H9 (cell line): ENCODE measurements around the gene STN1. TPM values are rescaled to one million over a fixed set of nuclear protein-coding genes. Genes with fewer than 3 reads are reported as not detected.

Experiments used
- DNase-seq: peaks from one replicate; pipeline ENCODE4 v3.0.0-alpha.2; 2017
- H2AFZ ChIP-seq: one replicate; pipeline ENCODE4 v1.6.1; 2013; ENCODE audit warnings: mild to moderate bottlenecking, low read length, control low read depth, moderate library complexity
- H2AK5ac ChIP-seq: 2 replicates; pipeline ENCODE4 v1.6.1; 2013; ENCODE audit warnings: low read length, control low read depth, mixed read lengths; ENCODE audit not compliant: insufficient read length
- H2BK120ac ChIP-seq: one replicate; pipeline ENCODE4 v1.6.1; 2013; ENCODE audit warnings: low read depth, mild to moderate bottlenecking, low read length, control low read depth, inconsistent platforms; ENCODE audit not compliant: poor library complexity, severe bottlenecking
- H2BK12ac ChIP-seq: 2 replicates; pipeline ENCODE4 v1.6.1; 2013; ENCODE audit warnings: low read length, control low read depth, mixed read lengths, low read depth; ENCODE audit not compliant: insufficient read length
- H2BK15ac ChIP-seq: 2 replicates; pipeline ENCODE4 v1.6.1; 2013; ENCODE audit warnings: low read depth, low read length, control low read depth
- H2BK20ac ChIP-seq: one replicate; pipeline ENCODE4 v1.6.1; 2013; ENCODE audit warnings: low read depth, mild to moderate bottlenecking, low read length, control low read depth, inconsistent platforms; ENCODE audit not compliant: poor library complexity, severe bottlenecking
- H2BK5ac ChIP-seq: 2 replicates; pipeline ENCODE4 v1.6.1; 2013; ENCODE audit warnings: low read length, control low read depth, mixed read lengths; ENCODE audit not compliant: insufficient read length
- H3K14ac ChIP-seq: 2 replicates; pipeline ENCODE4 v1.6.1; 2013; ENCODE audit warnings: low read length, control low read depth; ENCODE audit not compliant: insufficient read depth
- H3K18ac ChIP-seq: 2 replicates; pipeline ENCODE4 v1.6.1; 2013; ENCODE audit warnings: low read depth, mild to moderate bottlenecking, mixed read lengths, low read length, control low read depth; ENCODE audit not compliant: insufficient read length
- H3K23ac ChIP-seq: 2 replicates; pipeline ENCODE4 v1.6.1; 2013; ENCODE audit warnings: low read length, control low read depth, mixed read lengths, low read depth; ENCODE audit not compliant: insufficient read length
- H3K23me2 ChIP-seq: 2 replicates; pipeline ENCODE4 v1.6.1; 2013; ENCODE audit warnings: low read depth, mild to moderate bottlenecking, mixed read lengths, low read length, control low read depth; ENCODE audit not compliant: insufficient read length, poor library complexity, severe bottlenecking
- H3K27ac ChIP-seq: 2 replicates; pipeline ENCODE4 v1.5.1; 2013; ENCODE audit warnings: low read length, control low read depth, mixed read lengths, low read depth; ENCODE audit not compliant: insufficient read length
- H3K27me3 ChIP-seq: 2 replicates; pipeline ENCODE4 v1.6.1; 2013; ENCODE audit warnings: low read length, control low read depth, inconsistent platforms; ENCODE audit not compliant: insufficient read depth
- H3K4ac ChIP-seq: 2 replicates; pipeline ENCODE4 v1.6.1; 2013; ENCODE audit warnings: low read depth, mild to moderate bottlenecking, control low read depth, inconsistent platforms, low read length, moderate library complexity
- H3K4me1 ChIP-seq: 2 replicates; pipeline ENCODE4 v1.6.1; 2013; ENCODE audit warnings: low read length, control low read depth, inconsistent platforms; ENCODE audit not compliant: insufficient read depth
- H3K4me2 ChIP-seq: 2 replicates; pipeline ENCODE4 v1.6.1; 2013; ENCODE audit warnings: low read length, control low read depth, mixed read lengths; ENCODE audit not compliant: insufficient read length, insufficient read depth
- H3K56ac ChIP-seq: 2 replicates; pipeline ENCODE4 v1.6.1; 2013; ENCODE audit warnings: low read depth, mild to moderate bottlenecking, mixed read lengths, low read length, control low read depth; ENCODE audit not compliant: insufficient read length
- H3K79me1 ChIP-seq: 2 replicates; pipeline ENCODE4 v1.6.1; 2013; ENCODE audit warnings: low read depth, mild to moderate bottlenecking, moderate library complexity, low read length, control low read depth, inconsistent platforms; ENCODE audit not compliant: insufficient read depth, poor library complexity, severe bottlenecking
- H3K79me2 ChIP-seq: 2 replicates; pipeline ENCODE4 v1.6.1; 2013; ENCODE audit warnings: low read length, control low read depth, inconsistent platforms; ENCODE audit not compliant: insufficient read depth
- H3K9ac ChIP-seq: 2 replicates; pipeline ENCODE4 v1.6.1; 2013; ENCODE audit warnings: low read length, control low read depth, mixed read lengths; ENCODE audit not compliant: insufficient read length; ENCODE audit errors: extremely low read depth
- H3K9me3 ChIP-seq: one replicate; pipeline ENCODE4 v1.6.1; 2013; ENCODE audit warnings: low read depth, low read length, inconsistent platforms; ENCODE audit not compliant: control insufficient read depth
- H3T11ph ChIP-seq: one replicate; pipeline ENCODE4 v1.6.1; 2013; ENCODE audit warnings: mild to moderate bottlenecking, low read length, control low read depth, inconsistent platforms
- H4K20me1 ChIP-seq: one replicate; pipeline ENCODE4 v1.6.1; 2013; ENCODE audit not compliant: control insufficient read depth, insufficient read length, insufficient read depth
- H4K5ac ChIP-seq: 2 replicates; pipeline ENCODE4 v1.6.1; 2013; ENCODE audit warnings: low read depth, mild to moderate bottlenecking, mixed read lengths, low read length, control low read depth; ENCODE audit not compliant: insufficient read length
- H4K8ac ChIP-seq: replicated peaks from 2 replicates; pipeline ENCODE4 v1.6.1; 2013; ENCODE audit warnings: low read length, control low read depth, mixed read lengths, low read depth; ENCODE audit not compliant: insufficient read length
- H4K91ac ChIP-seq: 2 replicates; pipeline ENCODE4 v1.6.1; 2013; ENCODE audit warnings: low read depth, mild to moderate bottlenecking, moderate library complexity, mixed read lengths, low read length, control low read depth; ENCODE audit not compliant: insufficient read length
- H3K27ac Mint-ChIP-seq, 3 experiments: 2 replicates in 2 of 3; 3 replicates in 1 of 3; pipeline ENCODE4 v1.8.0; 2020 to 2021; ENCODE audit warnings: mixed read lengths in 3 of 3, mild to moderate bottlenecking in 1 of 3, moderate library complexity in 1 of 3
- H3K27me3 Mint-ChIP-seq: 2 replicates; pipeline ENCODE4 v1.8.0; 2021; ENCODE audit warnings: low read depth, mild to moderate bottlenecking, moderate library complexity, mixed read lengths
- H3K36me3 Mint-ChIP-seq, 3 experiments: 2 replicates in 2 of 3; 3 replicates in 1 of 3; pipeline ENCODE4 v1.8.0; 2020 to 2021; ENCODE audit warnings: low read depth in 3 of 3, mixed read lengths in 3 of 3; ENCODE audit not compliant: insufficient read depth in 1 of 3
- H3K4me1 Mint-ChIP-seq, 2 experiments: 2 replicates each; pipeline ENCODE4 v1.8.0; 2020; ENCODE audit warnings: mixed read lengths in 2 of 2
- H3K4me3 Mint-ChIP-seq, 2 experiments: 2 replicates in 1 of 2; 3 replicates in 1 of 2; pipeline ENCODE4 v1.8.0; 2020 to 2021; ENCODE audit warnings: mild to moderate bottlenecking in 2 of 2, mixed read lengths in 2 of 2, moderate library complexity in 1 of 2
- H3K9me3 Mint-ChIP-seq, 2 experiments: 2 replicates in 1 of 2; 3 replicates in 1 of 2; pipeline ENCODE4 v1.8.0; 2020; ENCODE audit warnings: mild to moderate bottlenecking in 2 of 2, mixed read lengths in 2 of 2, moderate library complexity in 1 of 2
- WGBS: extraction: QIAGEN DNeasy Blood & Tissue Kit; methylation state at CpG from one replicate; pipeline ENCODE4 v1.1.7; 2013; ENCODE audit warnings: missing lambda C conversion rate, low lambda C conversion rate, mixed read lengths; ENCODE audit not compliant: insufficient read length; ENCODE audit errors: extremely low coverage; 5-methylcytosine and 5-hydroxymethylcytosine counted together
- total RNA-seq: library from RNA; stranded (reverse); gene quantifications from 2 replicates; pipeline ENCODE4 v1.2.1, GENCODE V29; 2021
- TF ChIP-seq, protein P1 (sequence below): fragments of 200-600 bp; sonication (generic); conservative IDR thresholded peaks from 3 replicates; pipeline ENCODE4 v1.8.0; 2021; ENCODE audit warnings: antibody characterized with exemption, mild to moderate bottlenecking

STN1 gene
- total RNA-seq, 1 experiment from 2014 or later, result 11.3 TPM

DNA sequence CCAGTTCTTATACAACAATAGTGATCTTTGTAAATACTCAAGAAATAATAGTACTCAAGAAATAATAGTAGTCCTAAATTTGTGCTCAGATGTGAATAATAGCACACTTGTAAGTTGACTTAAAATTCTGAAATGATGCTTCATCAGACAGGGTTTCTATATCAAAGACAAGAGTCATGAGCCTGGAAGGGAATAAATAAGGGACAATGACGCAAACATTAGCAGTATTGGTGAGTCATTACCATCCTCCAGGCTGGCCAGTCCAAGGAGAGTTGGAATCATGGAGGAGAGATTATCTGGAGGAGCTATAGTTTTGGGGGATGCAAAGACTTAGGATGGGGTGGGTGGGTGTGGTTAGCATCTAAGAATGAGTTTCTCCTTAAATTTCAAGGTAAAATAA lies 56.5 kb downstream of the STN1 start:
- H3K79me1 ChIP-seq, result no peaks in the 10 kb centered on the region
- TF ChIP-seq, protein P1, sequence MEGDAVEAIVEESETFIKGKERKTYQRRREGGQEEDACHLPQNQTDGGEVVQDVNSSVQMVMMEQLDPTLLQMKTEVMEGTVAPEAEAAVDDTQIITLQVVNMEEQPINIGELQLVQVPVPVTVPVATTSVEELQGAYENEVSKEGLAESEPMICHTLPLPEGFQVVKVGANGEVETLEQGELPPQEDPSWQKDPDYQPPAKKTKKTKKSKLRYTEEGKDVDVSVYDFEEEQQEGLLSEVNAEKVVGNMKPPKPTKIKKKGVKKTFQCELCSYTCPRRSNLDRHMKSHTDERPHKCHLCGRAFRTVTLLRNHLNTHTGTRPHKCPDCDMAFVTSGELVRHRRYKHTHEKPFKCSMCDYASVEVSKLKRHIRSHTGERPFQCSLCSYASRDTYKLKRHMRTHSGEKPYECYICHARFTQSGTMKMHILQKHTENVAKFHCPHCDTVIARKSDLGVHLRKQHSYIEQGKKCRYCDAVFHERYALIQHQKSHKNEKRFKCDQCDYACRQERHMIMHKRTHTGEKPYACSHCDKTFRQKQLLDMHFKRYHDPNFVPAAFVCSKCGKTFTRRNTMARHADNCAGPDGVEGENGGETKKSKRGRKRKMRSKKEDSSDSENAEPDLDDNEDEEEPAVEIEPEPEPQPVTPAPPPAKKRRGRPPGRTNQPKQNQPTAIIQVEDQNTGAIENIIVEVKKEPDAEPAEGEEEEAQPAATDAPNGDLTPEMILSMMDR, result no peak
- H2BK5ac ChIP-seq, result no peak overlapping the region
- no peak overlapping the region for H2BK120ac ChIP-seq
- H4K91ac ChIP-seq, result no peak overlapping the region
- no peaks in the 10 kb centered on the region for H3K9me3 ChIP-seq
- H3K4me1 ChIP-seq, result no peaks in the 10 kb centered on the region
- H2AFZ ChIP-seq, result no peak overlapping the region
- no peak overlapping the region for H3K23ac ChIP-seq
- H3K4ac ChIP-seq, result no peak overlapping the region
- H2AK5ac ChIP-seq, result no peak overlapping the region
- peaks cover 1 to 10% (median 7%) of the 10 kb centered on the region in 3 experiments; a peak in 4 of 7 replicates for H3K36me3 Mint-ChIP-seq
- no peak for DNase-seq
- H3K4me1 Mint-ChIP-seq, result peaks cover 3 to 10% of the 10 kb centered on the region in 2 experiments; a peak in 3 of 4 replicates
- no peaks in the 10 kb centered on the region for H3K23me2 ChIP-seq
- H3K18ac ChIP-seq, result no peak overlapping the region
- peaks cover 2% of the 10 kb centered on the region; the same call in 1 of the 2 replicates for H3K27me3 ChIP-seq
- H3K27ac ChIP-seq, result no peak overlapping the region
- no peak overlapping the region for H3K56ac ChIP-seq
- H3K14ac ChIP-seq, result no peak overlapping the region
- H3K79me2 ChIP-seq, result no peaks in the 10 kb centered on the region
- H4K5ac ChIP-seq, result no peak overlapping the region
- H3K4me2 ChIP-seq, result no peak overlapping the region
- H3K9me3 Mint-ChIP-seq, result peaks cover 16 to 17% of the 10 kb centered on the region in 2 experiments
- H3T11ph ChIP-seq, result no peak overlapping the region
- no peak overlapping the region for H3K9ac ChIP-seq
- H2BK20ac ChIP-seq, result no peak overlapping the region
- H2BK15ac ChIP-seq, result no peak overlapping the region
- no peaks in the 10 kb centered on the region for H4K20me1 ChIP-seq
- no peak overlapping the region for H4K8ac ChIP-seq
- WGBS, result no CpG with 5 or more reads among the region's 1 CpG
- no peak overlapping the region for H3K27ac Mint-ChIP-seq
- no peak overlapping the region for H2BK12ac ChIP-seq
- H3K4me3 Mint-ChIP-seq, result no peak overlapping the region
- peaks cover 23% of the 10 kb centered on the region for H3K27me3 Mint-ChIP-seq
